HFFc6 (cell line): ENCODE data around the gene NDUFS2. TPM values are rescaled to one million over a fixed set of nuclear protein-coding genes. Genes with fewer than 3 reads are reported as not detected.

ENCODE experiments used
- DNase-seq: peaks from one replicate; pipeline ENCODE4 v3.0.0-alpha.2; 2018
- H3K27ac Mint-ChIP-seq: 2 replicates; pipeline ENCODE4 v1.8.0; 2020; ENCODE audit warnings: mild to moderate bottlenecking, mixed read lengths
- H3K27me3 Mint-ChIP-seq: 2 replicates; pipeline ENCODE4 v1.8.0; 2021; ENCODE audit warnings: mild to moderate bottlenecking, moderate library complexity, mixed read lengths; ENCODE audit not compliant: insufficient read depth
- H3K36me3 Mint-ChIP-seq: 2 replicates; pipeline ENCODE4 v1.8.0; 2021; ENCODE audit warnings: low read depth, mixed read lengths
- H3K4me1 Mint-ChIP-seq: 2 replicates; pipeline ENCODE4 v1.8.0; 2020; ENCODE audit warnings: low read depth, mixed read lengths
- H3K4me3 Mint-ChIP-seq: 2 replicates; pipeline ENCODE4 v1.8.0; 2020; ENCODE audit warnings: mild to moderate bottlenecking, moderate library complexity, mixed read lengths
- H3K9me3 Mint-ChIP-seq: 2 replicates; pipeline ENCODE4 v1.8.0; 2020; ENCODE audit warnings: mild to moderate bottlenecking, mixed read lengths
- CTCF ChIP-seq: fragments of 200-600 bp; sonication (generic); IDR thresholded peaks from 2 replicates; pipeline ENCODE4 v1.5.0; 2021; ENCODE audit warnings: antibody characterized with exemption, mild to moderate bottlenecking
- total RNA-seq, 6 experiments: library from RNA; stranded (reverse); fragmentation: NEBNext Ultra II Directional; extraction: Animal tissue kit (Norgen Biotek cat#: 25700); gene quantifications; 2 replicates in 1 of 6; 3 replicates in 5 of 6; pipeline ENCODE4 v1.2.3, GENCODE V29; 2021

The NDUFS2 gene
- total RNA-seq, 6 experiments from 2014 or later, result 81.5 to 90.8 (median 85.8) TPM

DNA sequence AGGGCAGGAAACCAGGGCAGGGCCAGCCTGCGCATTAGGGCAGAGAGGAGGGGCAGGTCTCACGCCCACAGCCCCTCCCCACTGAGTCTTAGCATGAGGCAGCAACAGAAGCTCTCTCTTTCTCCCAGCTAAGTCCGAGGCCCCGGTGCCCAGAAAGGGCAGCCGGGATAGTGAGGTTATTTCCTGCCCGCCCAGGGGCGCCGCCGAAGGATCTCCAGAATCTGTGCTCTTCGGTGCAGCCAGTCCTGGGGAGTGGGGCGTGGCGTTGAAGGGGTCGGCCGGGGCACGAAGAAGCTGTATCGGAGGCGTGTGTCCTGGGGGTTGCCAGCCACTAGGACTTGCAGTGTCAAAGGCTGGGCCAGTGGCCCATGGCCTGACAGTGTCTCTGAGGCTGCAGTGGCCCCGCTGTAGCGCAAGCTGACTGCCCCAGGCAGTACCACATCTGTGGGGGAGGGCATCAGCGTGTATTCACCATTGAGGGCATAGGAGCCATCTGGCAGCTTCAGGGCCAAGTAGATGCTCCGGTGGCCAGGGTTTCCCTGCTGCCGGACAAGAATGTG, 11.1 kb upstream of the NDUFS2 start:
- H3K4me1 Mint-ChIP-seq, result peaks cover 17% of the 10 kb centered on the region
- no peaks in the 10 kb centered on the region for H3K9me3 Mint-ChIP-seq
- DNase-seq, result no peak
- H3K36me3 Mint-ChIP-seq, result no peaks in the 10 kb centered on the region
- no peak overlapping the region for H3K27ac Mint-ChIP-seq
- H3K27me3 Mint-ChIP-seq, result peaks cover 1% of the 10 kb centered on the region; the same call in 1 of the 2 replicates
- no peak for TF ChIP-seq CTCF
- H3K4me3 Mint-ChIP-seq, result no peak overlapping the region

DNA sequence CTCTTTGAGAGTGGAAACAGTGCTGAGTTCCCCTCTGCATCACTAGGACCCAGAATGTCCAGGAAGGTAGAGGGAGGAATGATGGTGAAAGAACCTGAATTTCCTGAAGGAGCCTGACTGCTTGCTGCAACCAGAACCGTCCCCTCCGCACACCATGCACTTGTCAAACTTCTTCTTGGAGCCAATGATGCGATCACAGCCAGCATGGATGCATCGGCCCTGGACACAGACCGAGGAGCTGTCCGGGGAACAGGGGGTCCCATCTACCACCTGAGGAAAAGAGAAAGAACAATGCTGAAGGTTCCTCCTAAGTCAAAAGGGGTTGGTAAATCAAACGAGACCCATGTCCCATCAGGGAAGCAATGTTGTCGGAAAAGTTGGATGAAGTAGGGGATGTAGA, 10.2 kb upstream of the NDUFS2 start:
- Mint-ChIP-seq H3K36me3 (no peaks in the 10 kb centered on the region), H3K27me3 (peaks cover 1% of the 10 kb centered on the region; the same call in 1 of the 2 replicates), H3K4me1 (peaks cover 21% of the 10 kb centered on the region)

DNA sequence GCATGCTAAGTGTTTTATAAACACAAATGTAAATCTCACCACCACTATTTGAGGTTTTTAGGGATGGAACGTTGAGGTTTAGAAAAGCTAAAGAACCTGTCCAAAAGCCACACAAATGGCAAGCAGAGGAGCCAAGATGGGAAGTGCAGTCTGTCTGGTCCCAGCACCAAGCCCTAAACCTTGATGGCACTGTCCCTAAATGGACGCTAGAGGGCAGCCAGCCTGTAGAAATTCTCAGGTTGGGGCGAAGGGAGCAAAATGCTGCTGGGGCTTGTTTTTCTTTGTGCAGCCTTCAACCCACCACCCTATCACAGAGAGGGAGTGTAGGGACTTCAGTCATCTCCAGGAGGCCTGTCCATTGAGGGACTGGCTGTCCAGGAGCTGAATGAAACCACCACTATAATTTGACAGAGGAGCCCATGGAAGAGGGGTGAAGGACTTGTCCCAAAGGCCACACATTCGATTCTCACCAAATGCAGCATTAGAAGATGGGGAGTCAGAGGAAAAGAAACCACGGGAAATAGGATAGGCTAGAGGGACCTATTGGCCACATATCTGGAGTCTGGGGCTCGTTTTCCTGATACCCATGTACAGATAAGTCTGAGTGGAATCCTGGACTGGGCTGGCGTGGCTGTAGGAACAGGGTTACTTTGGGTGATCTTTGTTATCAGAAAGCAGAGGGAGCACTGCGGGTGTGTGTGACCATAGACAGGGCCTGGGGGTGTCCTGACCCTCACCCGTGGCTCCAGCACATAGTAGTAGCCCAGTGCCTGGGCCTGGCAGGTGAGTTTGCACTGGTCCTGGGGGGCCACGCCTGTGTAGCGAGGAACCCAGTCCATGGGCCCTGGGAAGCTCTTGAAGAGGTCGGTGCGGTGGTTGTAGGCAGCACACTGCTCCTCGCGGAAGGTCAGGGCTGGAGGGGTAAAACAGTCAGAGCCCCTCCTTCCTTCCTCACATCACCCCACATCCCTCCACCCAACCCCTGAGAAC, 9.4 kb upstream of the NDUFS2 start:
- TF ChIP-seq CTCF, result peak; percentile 92
- Mint-ChIP-seq H3K4me3 (no peak overlapping the region), H3K4me1 (peaks cover 29% of the 10 kb centered on the region)

More for the DNA sequence above, 10.2 kb upstream of the NDUFS2 start:
- H3K9me3 Mint-ChIP-seq, result no peaks in the 10 kb centered on the region
- no peak overlapping the region for H3K4me3 Mint-ChIP-seq
- no peak for DNase-seq
- no peak overlapping the region for H3K27ac Mint-ChIP-seq
- TF ChIP-seq CTCF, result no peak

GRCh38 chr1:161193561-161194235, 8.5 kb upstream of the NDUFS2 start:
- no peaks in the 10 kb centered on the region for H3K9me3 Mint-ChIP-seq
- no peak for DNase-seq
- 0 out of 2 replicates have a peak, but pooled peaks have one; percentile 13 for TF ChIP-seq CTCF
- H3K27ac Mint-ChIP-seq, result no peak overlapping the region
- no peaks in the 10 kb centered on the region for H3K36me3 Mint-ChIP-seq
- H3K4me3 Mint-ChIP-seq, result no peak overlapping the region
- peaks cover 2% of the 10 kb centered on the region; the same call in 1 of the 2 replicates for H3K27me3 Mint-ChIP-seq
- H3K4me1 Mint-ChIP-seq, result peaks cover 38% of the 10 kb centered on the region

More for the DNA sequence above, 9.4 kb upstream of the NDUFS2 start:
- peak; percentile 57 for DNase-seq
- Mint-ChIP-seq H3K27ac (peak overlapping the region; percentile 50), H3K27me3 (peaks cover 1% of the 10 kb centered on the region; the same call in 1 of the 2 replicates), H3K36me3 (no peaks in the 10 kb centered on the region), H3K9me3 (no peaks in the 10 kb centered on the region)

DNA sequence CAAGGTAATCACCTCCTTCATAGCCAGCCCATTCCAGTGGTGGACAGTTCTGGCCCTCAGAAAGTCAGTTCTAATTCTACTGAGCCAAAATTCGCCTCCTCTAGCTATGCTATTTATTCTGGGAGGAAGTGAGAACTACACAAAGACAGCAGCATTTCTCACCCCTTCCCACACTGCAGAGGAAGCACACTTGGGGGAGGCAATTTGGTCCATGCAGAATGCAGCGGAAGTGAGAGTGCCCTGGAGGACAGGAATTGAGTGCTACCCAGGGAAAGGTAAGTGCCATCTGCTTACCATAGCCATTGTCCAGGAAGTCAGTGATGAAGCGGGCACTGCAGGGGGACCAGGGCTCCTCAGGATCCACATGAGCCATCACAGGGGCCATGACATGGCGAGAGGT, 7.0 kb upstream of the NDUFS2 start:
- TF ChIP-seq CTCF, result no peak
- no peak for DNase-seq
- H3K36me3 Mint-ChIP-seq, result no peaks in the 10 kb centered on the region
- H3K27me3 Mint-ChIP-seq, result peaks cover 3% of the 10 kb centered on the region; the same call in 1 of the 2 replicates
- no peaks in the 10 kb centered on the region for H3K9me3 Mint-ChIP-seq
- no peak overlapping the region for H3K4me3 Mint-ChIP-seq
- H3K4me1 Mint-ChIP-seq, result peaks cover 43% of the 10 kb centered on the region
- H3K27ac Mint-ChIP-seq, result no peak overlapping the region; the same call in 1 of the 2 replicates
